Right atrium auricular region (tissue), 2 donors: ENCODE measurements around the gene H2AZ1. TPM values are rescaled to one million over a fixed set of nuclear protein-coding genes. Genes with fewer than 3 reads are reported as not detected.

ENCODE experiments used
- DNase-seq: peaks from one replicate; pipeline ENCODE4 v3.0.0-alpha.2; 2019; ENCODE audit warnings: low spot score
- H3K27ac ChIP-seq, 2 donors: fragments of 200-600 bp; sonication (generic); 1 replicate in 1 of 2; 2 replicates in 1 of 2; pipeline ENCODE4 v1.5.1; 2016 to 2019
- H3K27me3 ChIP-seq, 2 donors: fragments of 200-600 bp; sonication (generic); one replicate each; pipeline versions ENCODE4 v1.5.1 to v1.6.0; 2017 to 2019
- H3K36me3 ChIP-seq: fragments of 200-600 bp; sonication (generic); one replicate; pipeline ENCODE4 v1.5.1; 2016
- H3K4me1 ChIP-seq, 2 donors: fragments of 200-600 bp; sonication (generic); one replicate each; pipeline versions ENCODE4 v1.5.1 to v1.6.0; 2017 to 2019
- H3K4me3 ChIP-seq, 2 donors: fragments of 200-600 bp; sonication (generic); 1 replicate in 1 of 2; 2 replicates in 1 of 2; pipeline ENCODE4 v1.5.1; 2017 to 2019; ENCODE audit warnings: mild to moderate bottlenecking in 1 of 2, moderate library complexity in 1 of 2
- H3K9me3 ChIP-seq, 2 donors: fragments of 200-600 bp; sonication (generic); one replicate each; pipeline ENCODE4 v1.5.1; 2019
- CTCF ChIP-seq, 2 donors: fragments of 200-600 bp; sonication (generic); IDR thresholded peaks; one replicate each; pipeline ENCODE4 v1.5.1; 2019; ENCODE audit warnings: antibody characterized with exemption in 2 of 2
- total RNA-seq, 2 donors: library from RNA; depleted of rRNA; stranded (reverse); fragments of >200 nt; gene quantifications; one replicate each; pipeline ENCODE4 v1.1.0, GENCODE V29; 2016

H2AZ1 gene
- total RNA-seq, 2 donors from 2014 or later, result 128 to 143 TPM

- Histone ChIP-seq H3K27me3 (no peaks in the 10 kb centered on the region), H3K4me1 (no peaks in the 10 kb centered on the region), H3K4me3 (no peak overlapping the region), H3K9me3 (no peaks in the 10 kb centered on the region), H3K27ac (no peak overlapping the region), H3K36me3 (no peaks in the 10 kb centered on the region)
- no peak for TF ChIP-seq CTCF (IDR thresholded peaks at IDR 0.05)
- DNase-seq, result no peak
These were observed 33.3 kb upstream of the H2AZ1 start for GRCh38 chr4:99983289-99983943.

DNA sequence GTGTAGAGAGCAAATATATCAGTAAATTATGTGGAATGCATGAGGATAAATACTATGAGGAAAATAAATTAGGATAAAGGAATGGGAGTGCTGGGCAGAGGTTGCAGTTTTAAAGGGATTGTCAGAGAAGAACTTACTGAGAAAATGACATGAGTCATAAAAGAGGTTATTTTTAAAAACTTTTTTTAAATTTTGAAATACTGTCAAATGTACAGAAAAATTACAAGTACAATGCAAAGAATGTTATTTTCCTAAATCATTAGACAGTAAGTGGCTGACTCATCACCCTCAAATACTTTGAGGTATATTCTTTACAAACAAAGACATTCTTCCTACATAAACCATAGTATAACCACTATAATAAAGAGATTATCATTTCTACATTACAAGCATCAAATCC, 29.8 kb upstream of the H2AZ1 start:
- no peak overlapping the region for H3K27ac ChIP-seq
- no peaks in the 10 kb centered on the region for H3K27me3 ChIP-seq
- no peaks in the 10 kb centered on the region for H3K9me3 ChIP-seq
- H3K4me3 ChIP-seq, result no peak overlapping the region
- no peaks in the 10 kb centered on the region for H3K36me3 ChIP-seq
- no peak for TF ChIP-seq CTCF (IDR thresholded peaks at IDR 0.05)
- DNase-seq, result no peak
- H3K4me1 ChIP-seq, result no peaks in the 10 kb centered on the region

- H3K27ac ChIP-seq, result no peak overlapping the region
- H3K36me3 ChIP-seq, result no peaks in the 10 kb centered on the region
- H3K27me3 ChIP-seq, result no peaks in the 10 kb centered on the region
- H3K4me3 ChIP-seq, result no peak overlapping the region
- no peaks in the 10 kb centered on the region for H3K9me3 ChIP-seq
- no peak for DNase-seq
- no peak for TF ChIP-seq CTCF (IDR thresholded peaks at IDR 0.05)
- no peaks in the 10 kb centered on the region for H3K4me1 ChIP-seq
These were observed 21.5 kb upstream of the H2AZ1 start for GRCh38 chr4:99971453-99972111.

- Histone ChIP-seq H3K36me3 (no peaks in the 10 kb centered on the region), H3K27me3 (no peaks in the 10 kb centered on the region), H3K4me3 (no peak overlapping the region), H3K9me3 (no peaks in the 10 kb centered on the region), H3K27ac (no peak overlapping the region), H3K4me1 (no peaks in the 10 kb centered on the region)
- no peak for DNase-seq
- no peak for TF ChIP-seq CTCF (IDR thresholded peaks at IDR 0.05)
These were observed 18.3 kb upstream of the H2AZ1 start for GRCh38 chr4:99968330-99968729.

- TF ChIP-seq CTCF (IDR thresholded peaks at IDR 0.05), result no peak
- no peak overlapping the region for H3K4me3 ChIP-seq
- no peaks in the 10 kb centered on the region for H3K27me3 ChIP-seq
These were observed 16.6 kb upstream of the H2AZ1 start for GRCh38 chr4:99966692-99967091.

More at GRCh38 chr4:99966692-99967091, 16.6 kb upstream of the H2AZ1 start:
- Histone ChIP-seq H3K36me3 (no peaks in the 10 kb centered on the region), H3K9me3 (no peaks in the 10 kb centered on the region), H3K4me1 (no peaks in the 10 kb centered on the region), H3K27ac (no peak overlapping the region)
- DNase-seq, result no peak
